Upper lobe of left lung (tissue), 6 donors: ENCODE data around the gene SUPT3H. TPM values are rescaled to one million over a fixed set of nuclear protein-coding genes. Genes with fewer than 3 reads are reported as not detected.
"Not testable (repeated sequence)": the region's sequence is repeated elsewhere in the genome, so short reads cannot be mapped to it uniquely, and the experiment has no call there.

ENCODE experiments used
- ATAC-seq, 2 donors: fragments of 200-7000 bp; cut with Tn5 transposase; one replicate each; pipeline ENCODE4 v1.9.1; 2022; ENCODE audit warnings: mild to moderate bottlenecking in 2 of 2, moderate library complexity in 2 of 2; ENCODE audit not compliant: low FRiP score in 2 of 2
- DNase-seq, 2 donors: peaks; one replicate each; pipeline ENCODE4 v3.0.0-alpha.2; 2019 to 2020
- H3K27ac ChIP-seq, 4 donors: fragments of 200-600 bp; sonication (generic); one replicate each; pipeline ENCODE4 v1.5.1; 2016 to 2019
- H3K27me3 ChIP-seq, 4 donors: fragments of 200-600 bp; sonication (generic); one replicate each; pipeline ENCODE4 v1.5.1; 2017 to 2019
- H3K36me3 ChIP-seq, 4 donors: fragments of 200-600 bp; sonication (generic); one replicate each; pipeline ENCODE4 v1.5.1; 2016 to 2019
- H3K4me1 ChIP-seq, 4 donors: fragments of 200-600 bp; sonication (generic); one replicate each; pipeline ENCODE4 v1.5.1; 2018 to 2019
- H3K4me3 ChIP-seq, 4 donors: fragments of 200-600 bp; sonication (generic); one replicate each; pipeline ENCODE4 v1.5.1; 2017 to 2019; ENCODE audit warnings: mild to moderate bottlenecking in 2 of 4, moderate library complexity in 1 of 4
- H3K9me3 ChIP-seq, 4 donors: fragments of 200-600 bp; sonication (generic); one replicate each; pipeline ENCODE4 v1.5.1; 2018 to 2019
- CTCF ChIP-seq, 6 experiments: fragments of 450-650 bp in 4 of 6; fragments of 200-600 bp in 2 of 6; sonication (generic) in 2 of 6; IDR thresholded peaks; one replicate each; pipeline ENCODE4 v1.5.1; 2016 to 2019; ENCODE audit warnings: antibody characterized with exemption in 6 of 6
- EP300 ChIP-seq, 4 donors: sonication (generic); formaldehyde crosslinking; IDR thresholded peaks; one replicate each; pipeline ENCODE4 v1.5.1; 2017; ENCODE audit warnings: antibody characterized with exemption in 4 of 4, control low read depth in 2 of 4
- POLR2A ChIP-seq, 4 donors: fragments of 450-650 bp; IDR thresholded peaks; one replicate each; pipeline ENCODE4 v1.5.1; 2016 to 2017; ENCODE audit warnings: antibody characterized with exemption in 4 of 4, mild to moderate bottlenecking in 2 of 4
- POLR2AphosphoS5 ChIP-seq, 2 donors: sonication (generic); formaldehyde crosslinking; IDR thresholded peaks; one replicate each; pipeline ENCODE4 v1.5.1; 2017; ENCODE audit warnings: antibody characterized with exemption in 2 of 2
- WGBS, 2 donors: methylation state at CpG; one replicate each; pipeline ENCODE4 v1.1.5; 2017 to 2018; 5-methylcytosine and 5-hydroxymethylcytosine counted together
- total RNA-seq, 6 donors: library from RNA; depleted of rRNA in 4 of 6; stranded (reverse); fragments of >200 nt in 4 of 6; gene quantifications; one replicate each; pipeline versions ENCODE4 v1.1.0 to v1.2.1, GENCODE V29; 2016 to 2021
- donor health status: DM: no; HTN: no; CAD: no; lungs with moderate emphysema.
- donor health status: DM: no; HTN: yes; CAD: no; lungs with severe emphysema.

SUPT3H gene
- total RNA-seq, 6 donors from 2014 or later = 6.4 to 45.1 (median 8.9) TPM

- Histone ChIP-seq H3K27me3 (no peaks in the 10 kb centered on the region), H3K4me1 (no peaks in the 10 kb centered on the region), H3K9me3 (no peaks in the 10 kb centered on the region), H3K27ac (no peak overlapping the region), H3K36me3 (no peaks in the 10 kb centered on the region), H3K4me3 (no peak overlapping the region)
- TF ChIP-seq CTCF (IDR thresholded peaks at IDR 0.05) (no peak), POLR2AphosphoS5 (IDR thresholded peaks at IDR 0.05) (no peak), POLR2A (IDR thresholded peaks at IDR 0.05) (no peak), EP300 (IDR thresholded peaks at IDR 0.05) (no peak)
- ATAC-seq (no peak), DNase-seq (no peak)
- WGBS, 2 donors = 63 to 66% methylated on average over 3 of the region's 3 CpGs
These were observed 76.2 kb downstream of the SUPT3H start for GRCh38 chr6:45301348-45302142.

GRCh38 chr6:45300736-45301135 lies 77.0 kb downstream of the SUPT3H start:
- Histone ChIP-seq H3K4me3 (no peak overlapping the region), H3K36me3 (no peaks in the 10 kb centered on the region), H3K4me1 (no peaks in the 10 kb centered on the region), H3K9me3 (no peaks in the 10 kb centered on the region), H3K27me3 (no peaks in the 10 kb centered on the region), H3K27ac (no peak overlapping the region)
- ATAC-seq (no peak), DNase-seq (no peak)
- TF ChIP-seq CTCF (IDR thresholded peaks at IDR 0.05) (no peak), EP300 (IDR thresholded peaks at IDR 0.05) (no peak), POLR2AphosphoS5 (IDR thresholded peaks at IDR 0.05) (no peak), POLR2A (IDR thresholded peaks at IDR 0.05) (no peak)
- 92 to 94% methylated on average over 1 of the region's 1 CpG for WGBS, 2 donors

DNA sequence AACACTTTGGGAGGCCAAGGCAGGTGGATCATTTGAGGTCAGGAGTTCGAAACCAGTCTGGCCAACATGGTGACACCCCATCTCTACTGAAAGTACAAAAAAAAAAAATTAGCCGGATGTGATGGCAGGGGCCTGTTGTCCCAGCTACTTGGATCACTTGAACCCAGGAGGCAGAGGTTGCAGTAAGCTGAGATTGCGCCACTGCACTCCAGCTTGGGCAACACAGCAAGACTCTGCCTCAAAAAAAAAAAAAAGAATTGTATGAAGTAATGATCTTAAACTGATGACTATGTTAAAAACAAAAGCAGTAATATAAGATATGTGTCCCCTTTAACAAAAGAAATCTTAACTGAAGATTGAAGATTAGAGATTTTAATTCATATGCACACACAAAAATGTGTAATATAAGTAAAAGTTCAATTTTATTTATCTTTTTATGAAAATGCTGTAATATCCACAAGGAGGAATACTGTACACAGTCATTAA lies 78.6 kb downstream of the SUPT3H start:
- no peaks in the 10 kb centered on the region for H3K4me1 ChIP-seq
- H3K27ac ChIP-seq = no peak overlapping the region
- no peaks in the 10 kb centered on the region for H3K36me3 ChIP-seq
- TF ChIP-seq EP300 (IDR thresholded peaks at IDR 0.05) = no peak
- TF ChIP-seq POLR2A (IDR thresholded peaks at IDR 0.05) = no peak
- TF ChIP-seq POLR2AphosphoS5 (IDR thresholded peaks at IDR 0.05) = no peak
- no peak for TF ChIP-seq CTCF (IDR thresholded peaks at IDR 0.05)
- 91 to 96% methylated on average over 3 of the region's 3 CpGs for WGBS, 2 donors
- no peak overlapping the region for H3K4me3 ChIP-seq
- ATAC-seq (no peak), DNase-seq (no peak)
- no peaks in the 10 kb centered on the region for H3K27me3 ChIP-seq
- H3K9me3 ChIP-seq = no peaks in the 10 kb centered on the region

DNA sequence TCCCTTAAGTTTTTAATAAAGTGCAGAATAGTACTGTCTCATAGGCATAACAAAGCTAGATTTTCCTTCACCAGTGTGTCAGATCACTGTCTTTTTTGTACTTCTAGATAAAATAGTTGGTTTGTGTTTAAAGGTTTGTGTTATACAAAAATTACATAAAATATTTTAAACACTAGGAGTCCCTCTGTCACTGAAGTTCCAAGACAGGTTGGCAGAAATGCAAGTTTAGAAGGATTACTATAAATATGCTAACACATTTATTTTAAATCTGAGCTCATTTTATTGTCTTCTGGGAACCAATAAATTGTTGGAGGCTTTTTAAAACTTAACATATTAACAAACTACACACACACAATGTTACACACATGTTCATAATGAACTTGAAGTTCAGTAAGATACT lies 80.4 kb downstream of the SUPT3H start:
- Histone ChIP-seq H3K36me3 (no peaks in the 10 kb centered on the region), H3K4me3 (no peak overlapping the region), H3K27me3 (no peaks in the 10 kb centered on the region), H3K4me1 (no peaks in the 10 kb centered on the region), H3K9me3 (no peaks in the 10 kb centered on the region), H3K27ac (no peak overlapping the region)
- DNase-seq (no peak), ATAC-seq (no peak)
- no peak for TF ChIP-seq CTCF (IDR thresholded peaks at IDR 0.05)
- TF ChIP-seq POLR2AphosphoS5 (IDR thresholded peaks at IDR 0.05) = no peak
- no peak for TF ChIP-seq EP300 (IDR thresholded peaks at IDR 0.05)
- no peak for TF ChIP-seq POLR2A (IDR thresholded peaks at IDR 0.05)

- DNase-seq, H3K4me3 ChIP-seq, H3K4me1 ChIP-seq, H3K27me3 ChIP-seq, H3K9me3 ChIP-seq, H3K36me3 ChIP-seq, ATAC-seq, H3K27ac ChIP-seq: not testable (repeated sequence)
- WGBS, 2 donors = 60 to 76% methylated on average over 1 of the region's 1 CpG
These were observed 83.6 kb downstream of the SUPT3H start for GRCh38 chr6:45294065-45294701.
